H9 (cell line): Measurements from ENCODE around the gene VAV3. TPM values are rescaled to one million over a fixed set of nuclear protein-coding genes. Genes with fewer than 3 reads are reported as not detected.

Source experiments
- DNase-seq: peaks from one replicate; pipeline ENCODE4 v3.0.0-alpha.2; 2017
- H2AFZ ChIP-seq: one replicate; pipeline ENCODE4 v1.6.1; 2013; ENCODE audit warnings: mild to moderate bottlenecking, low read length, control low read depth, moderate library complexity
- H2AK5ac ChIP-seq: 2 replicates; pipeline ENCODE4 v1.6.1; 2013; ENCODE audit warnings: low read length, control low read depth, mixed read lengths; ENCODE audit not compliant: insufficient read length
- H2BK120ac ChIP-seq: one replicate; pipeline ENCODE4 v1.6.1; 2013; ENCODE audit warnings: low read depth, mild to moderate bottlenecking, low read length, control low read depth, inconsistent platforms; ENCODE audit not compliant: poor library complexity, severe bottlenecking
- H2BK12ac ChIP-seq: 2 replicates; pipeline ENCODE4 v1.6.1; 2013; ENCODE audit warnings: low read length, control low read depth, mixed read lengths, low read depth; ENCODE audit not compliant: insufficient read length
- H2BK15ac ChIP-seq: 2 replicates; pipeline ENCODE4 v1.6.1; 2013; ENCODE audit warnings: low read depth, low read length, control low read depth
- H2BK20ac ChIP-seq: one replicate; pipeline ENCODE4 v1.6.1; 2013; ENCODE audit warnings: low read depth, mild to moderate bottlenecking, low read length, control low read depth, inconsistent platforms; ENCODE audit not compliant: poor library complexity, severe bottlenecking
- H2BK5ac ChIP-seq: 2 replicates; pipeline ENCODE4 v1.6.1; 2013; ENCODE audit warnings: low read length, control low read depth, mixed read lengths; ENCODE audit not compliant: insufficient read length
- H3K14ac ChIP-seq: 2 replicates; pipeline ENCODE4 v1.6.1; 2013; ENCODE audit warnings: low read length, control low read depth; ENCODE audit not compliant: insufficient read depth
- H3K18ac ChIP-seq: 2 replicates; pipeline ENCODE4 v1.6.1; 2013; ENCODE audit warnings: low read depth, mild to moderate bottlenecking, mixed read lengths, low read length, control low read depth; ENCODE audit not compliant: insufficient read length
- H3K23ac ChIP-seq: 2 replicates; pipeline ENCODE4 v1.6.1; 2013; ENCODE audit warnings: low read length, control low read depth, mixed read lengths, low read depth; ENCODE audit not compliant: insufficient read length
- H3K23me2 ChIP-seq: 2 replicates; pipeline ENCODE4 v1.6.1; 2013; ENCODE audit warnings: low read depth, mild to moderate bottlenecking, mixed read lengths, low read length, control low read depth; ENCODE audit not compliant: insufficient read length, poor library complexity, severe bottlenecking
- H3K27ac ChIP-seq: 2 replicates; pipeline ENCODE4 v1.5.1; 2013; ENCODE audit warnings: low read length, control low read depth, mixed read lengths, low read depth; ENCODE audit not compliant: insufficient read length
- H3K27me3 ChIP-seq: 2 replicates; pipeline ENCODE4 v1.6.1; 2013; ENCODE audit warnings: low read length, control low read depth, inconsistent platforms; ENCODE audit not compliant: insufficient read depth
- H3K4ac ChIP-seq: 2 replicates; pipeline ENCODE4 v1.6.1; 2013; ENCODE audit warnings: low read depth, mild to moderate bottlenecking, control low read depth, inconsistent platforms, low read length, moderate library complexity
- H3K4me1 ChIP-seq: 2 replicates; pipeline ENCODE4 v1.6.1; 2013; ENCODE audit warnings: low read length, control low read depth, inconsistent platforms; ENCODE audit not compliant: insufficient read depth
- H3K4me2 ChIP-seq: 2 replicates; pipeline ENCODE4 v1.6.1; 2013; ENCODE audit warnings: low read length, control low read depth, mixed read lengths; ENCODE audit not compliant: insufficient read length, insufficient read depth
- H3K56ac ChIP-seq: 2 replicates; pipeline ENCODE4 v1.6.1; 2013; ENCODE audit warnings: low read depth, mild to moderate bottlenecking, mixed read lengths, low read length, control low read depth; ENCODE audit not compliant: insufficient read length
- H3K79me1 ChIP-seq: 2 replicates; pipeline ENCODE4 v1.6.1; 2013; ENCODE audit warnings: low read depth, mild to moderate bottlenecking, moderate library complexity, low read length, control low read depth, inconsistent platforms; ENCODE audit not compliant: insufficient read depth, poor library complexity, severe bottlenecking
- H3K79me2 ChIP-seq: 2 replicates; pipeline ENCODE4 v1.6.1; 2013; ENCODE audit warnings: low read length, control low read depth, inconsistent platforms; ENCODE audit not compliant: insufficient read depth
- H3K9ac ChIP-seq: 2 replicates; pipeline ENCODE4 v1.6.1; 2013; ENCODE audit warnings: low read length, control low read depth, mixed read lengths; ENCODE audit not compliant: insufficient read length; ENCODE audit errors: extremely low read depth
- H3K9me3 ChIP-seq: one replicate; pipeline ENCODE4 v1.6.1; 2013; ENCODE audit warnings: low read depth, low read length, inconsistent platforms; ENCODE audit not compliant: control insufficient read depth
- H3T11ph ChIP-seq: one replicate; pipeline ENCODE4 v1.6.1; 2013; ENCODE audit warnings: mild to moderate bottlenecking, low read length, control low read depth, inconsistent platforms
- H4K20me1 ChIP-seq: one replicate; pipeline ENCODE4 v1.6.1; 2013; ENCODE audit not compliant: control insufficient read depth, insufficient read length, insufficient read depth
- H4K5ac ChIP-seq: 2 replicates; pipeline ENCODE4 v1.6.1; 2013; ENCODE audit warnings: low read depth, mild to moderate bottlenecking, mixed read lengths, low read length, control low read depth; ENCODE audit not compliant: insufficient read length
- H4K8ac ChIP-seq: replicated peaks from 2 replicates; pipeline ENCODE4 v1.6.1; 2013; ENCODE audit warnings: low read length, control low read depth, mixed read lengths, low read depth; ENCODE audit not compliant: insufficient read length
- H4K91ac ChIP-seq: 2 replicates; pipeline ENCODE4 v1.6.1; 2013; ENCODE audit warnings: low read depth, mild to moderate bottlenecking, moderate library complexity, mixed read lengths, low read length, control low read depth; ENCODE audit not compliant: insufficient read length
- H3K27ac Mint-ChIP-seq, 3 experiments: 2 replicates in 2 of 3; 3 replicates in 1 of 3; pipeline ENCODE4 v1.8.0; 2020 to 2021; ENCODE audit warnings: mixed read lengths in 3 of 3, mild to moderate bottlenecking in 1 of 3, moderate library complexity in 1 of 3
- H3K27me3 Mint-ChIP-seq: 2 replicates; pipeline ENCODE4 v1.8.0; 2021; ENCODE audit warnings: low read depth, mild to moderate bottlenecking, moderate library complexity, mixed read lengths
- H3K36me3 Mint-ChIP-seq, 3 experiments: 2 replicates in 2 of 3; 3 replicates in 1 of 3; pipeline ENCODE4 v1.8.0; 2020 to 2021; ENCODE audit warnings: low read depth in 3 of 3, mixed read lengths in 3 of 3; ENCODE audit not compliant: insufficient read depth in 1 of 3
- H3K4me1 Mint-ChIP-seq, 2 experiments: 2 replicates each; pipeline ENCODE4 v1.8.0; 2020; ENCODE audit warnings: mixed read lengths in 2 of 2
- H3K4me3 Mint-ChIP-seq, 2 experiments: 2 replicates in 1 of 2; 3 replicates in 1 of 2; pipeline ENCODE4 v1.8.0; 2020 to 2021; ENCODE audit warnings: mild to moderate bottlenecking in 2 of 2, mixed read lengths in 2 of 2, moderate library complexity in 1 of 2
- H3K9me3 Mint-ChIP-seq, 2 experiments: 2 replicates in 1 of 2; 3 replicates in 1 of 2; pipeline ENCODE4 v1.8.0; 2020; ENCODE audit warnings: mild to moderate bottlenecking in 2 of 2, mixed read lengths in 2 of 2, moderate library complexity in 1 of 2
- WGBS: extraction: QIAGEN DNeasy Blood & Tissue Kit; methylation state at CpG from one replicate; pipeline ENCODE4 v1.1.7; 2013; ENCODE audit warnings: missing lambda C conversion rate, low lambda C conversion rate, mixed read lengths; ENCODE audit not compliant: insufficient read length; ENCODE audit errors: extremely low coverage; 5-methylcytosine and 5-hydroxymethylcytosine counted together
- total RNA-seq: library from RNA; stranded (reverse); gene quantifications from 2 replicates; pipeline ENCODE4 v1.2.1, GENCODE V29; 2021
- TF ChIP-seq, protein P1 (sequence below): fragments of 200-600 bp; sonication (generic); conservative IDR thresholded peaks from 3 replicates; pipeline ENCODE4 v1.8.0; 2021; ENCODE audit warnings: antibody characterized with exemption, mild to moderate bottlenecking

VAV3 gene
- total RNA-seq, 1 experiment from 2014 or later: 5.1 TPM

DNA sequence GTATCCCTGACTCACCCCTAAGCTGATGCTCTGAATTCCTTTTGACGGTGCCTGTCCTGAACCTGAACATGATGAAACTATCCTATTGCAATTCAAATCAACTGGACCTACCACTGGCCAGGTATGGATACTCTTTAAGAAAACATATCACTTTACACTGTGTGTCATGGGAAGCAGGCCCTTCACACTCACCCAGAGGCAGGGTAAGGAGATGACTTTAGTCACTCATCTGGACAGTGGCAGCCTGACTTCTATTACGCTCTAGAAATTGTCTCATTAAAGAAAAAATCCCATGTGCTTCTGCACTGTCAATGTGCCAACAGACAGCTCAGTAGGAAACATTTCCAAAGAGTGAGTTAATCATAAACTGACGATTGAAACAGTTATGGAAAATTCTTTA is 94.3 kb downstream of the VAV3 start:
- no peak overlapping the region for H3K56ac ChIP-seq
- H2BK12ac ChIP-seq: no peak overlapping the region
- no peaks in the 10 kb centered on the region for H3K27me3 ChIP-seq
- H3K4ac ChIP-seq: no peak overlapping the region
- no peak overlapping the region for H4K8ac ChIP-seq
- no peak overlapping the region for H3K27ac ChIP-seq
- no peak overlapping the region for H3K4me2 ChIP-seq
- no peaks in the 10 kb centered on the region for H3K79me1 ChIP-seq
- TF ChIP-seq, protein P1, sequence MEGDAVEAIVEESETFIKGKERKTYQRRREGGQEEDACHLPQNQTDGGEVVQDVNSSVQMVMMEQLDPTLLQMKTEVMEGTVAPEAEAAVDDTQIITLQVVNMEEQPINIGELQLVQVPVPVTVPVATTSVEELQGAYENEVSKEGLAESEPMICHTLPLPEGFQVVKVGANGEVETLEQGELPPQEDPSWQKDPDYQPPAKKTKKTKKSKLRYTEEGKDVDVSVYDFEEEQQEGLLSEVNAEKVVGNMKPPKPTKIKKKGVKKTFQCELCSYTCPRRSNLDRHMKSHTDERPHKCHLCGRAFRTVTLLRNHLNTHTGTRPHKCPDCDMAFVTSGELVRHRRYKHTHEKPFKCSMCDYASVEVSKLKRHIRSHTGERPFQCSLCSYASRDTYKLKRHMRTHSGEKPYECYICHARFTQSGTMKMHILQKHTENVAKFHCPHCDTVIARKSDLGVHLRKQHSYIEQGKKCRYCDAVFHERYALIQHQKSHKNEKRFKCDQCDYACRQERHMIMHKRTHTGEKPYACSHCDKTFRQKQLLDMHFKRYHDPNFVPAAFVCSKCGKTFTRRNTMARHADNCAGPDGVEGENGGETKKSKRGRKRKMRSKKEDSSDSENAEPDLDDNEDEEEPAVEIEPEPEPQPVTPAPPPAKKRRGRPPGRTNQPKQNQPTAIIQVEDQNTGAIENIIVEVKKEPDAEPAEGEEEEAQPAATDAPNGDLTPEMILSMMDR: no peak
- no peak overlapping the region for H3T11ph ChIP-seq
- Mint-ChIP-seq H3K27me3 (no peaks in the 10 kb centered on the region; the same call in 1 of the 2 replicates), H3K36me3 (peaks cover 6 to 15% (median 10%) of the 10 kb centered on the region in 3 experiments), H3K9me3 (peaks cover 9 to 10% of the 10 kb centered on the region in 2 experiments), H3K27ac (no peak overlapping the region), H3K4me1 (peaks cover 41 to 44% of the 10 kb centered on the region in 2 experiments), H3K4me3 (no peak overlapping the region)
- no peak overlapping the region for H2BK120ac ChIP-seq
- H2BK15ac ChIP-seq: no peak overlapping the region
- DNase-seq: no peak
- H3K9me3 ChIP-seq: no peaks in the 10 kb centered on the region
- no peak overlapping the region for H3K14ac ChIP-seq
- no CpG with 5 or more reads among the region's 3 CpGs for WGBS
- H3K9ac ChIP-seq: no peak overlapping the region
- H3K4me1 ChIP-seq: peaks cover 4% of the 10 kb centered on the region
- H3K23me2 ChIP-seq: no peaks in the 10 kb centered on the region
- H3K23ac ChIP-seq: no peak overlapping the region
- no peaks in the 10 kb centered on the region for H4K20me1 ChIP-seq
- H3K79me2 ChIP-seq: no peaks in the 10 kb centered on the region
- H2AK5ac ChIP-seq: no peak overlapping the region
- H2BK5ac ChIP-seq: no peak overlapping the region
- H4K5ac ChIP-seq: no peak overlapping the region
- H2BK20ac ChIP-seq: no peak overlapping the region
- no peak overlapping the region for H4K91ac ChIP-seq
- no peak overlapping the region for H2AFZ ChIP-seq
- H3K18ac ChIP-seq: no peak overlapping the region
